HCT116 (cell line): ENCODE measurements around the gene KCNA4. TPM values are rescaled to one million over a fixed set of nuclear protein-coding genes. Genes with fewer than 3 reads are reported as not detected.
A peak's percentile ranks its signal among the peaks of the same experiment; 100 is the strongest.

Source experiments
- ATAC-seq: fragments of 200-7000 bp; cut with Tn5 transposase; 2 replicates; pipeline ENCODE4 v1.9.1; 2020; ENCODE audit warnings: mild to moderate bottlenecking, moderate library complexity
- Bru-seq: library from RNA; stranded (reverse); fragments of 400-500 nt; gene quantifications from one replicate; lab custom pipeline; 2021; lab: Mats Ljungman, UMichigan
- BruChase-seq, 2 experiments: library from RNA; stranded (reverse); fragments of 400-500 nt; gene quantifications; one replicate each; lab custom pipeline; 2021; lab: Mats Ljungman, UMichigan
- BruUV-seq: library from RNA; stranded (reverse); fragments of 400-500 nt; replicated peaks from 2 replicates; lab custom pipeline; 2021; lab: Mats Ljungman, UMichigan
- CTCF ChIA-PET: fragments of 300-600 bp; sonication (Branson Sonifier 250); formaldehyde crosslinking; loops from one replicate; lab custom pipeline; 2021; ENCODE audit warnings: antibody characterized with exemption; lab: Charles Lee
- POLR2A ChIA-PET: fragments of 300-600, 350-600 bp; sonication (Branson Sonifier 250); formaldehyde crosslinking; loops from one replicate; lab custom pipeline; 2021; ENCODE audit warnings: antibody characterized with exemption; lab: Charles Lee
- RAD21 ChIA-PET, 2 experiments: fragments of 300-600 bp; sonication (Branson Sonifier 250); formaldehyde crosslinking; loops; one replicate each; lab custom pipeline; 2023; ENCODE audit warnings: low total read pairs in 2 of 2; ENCODE audit not compliant: uncharacterized antibody in 2 of 2, unreplicated experiment in 2 of 2, low non-redundant PET in 1 of 2; lab: Charles Lee
- DNase-seq: peaks from one replicate; pipeline ENCODE4 v3.0.0-alpha.2; 2010; ENCODE audit warnings: low read depth, low spot score
- H2AFZ ChIP-seq: fragments of 200-600 bp; shearing (Covaris generic), sonication (generic); 2 replicates; pipeline ENCODE4 v1.6.1; 2017; ENCODE audit warnings: low read depth, mixed run types, mixed read lengths, antibody characterized with exemption, low read length; ENCODE audit not compliant: poor library complexity, severe bottlenecking
- H3K27ac ChIP-seq: 2 replicates; pipeline ENCODE4 v1.5.1; 2012; ENCODE audit warnings: low read depth, low read length
- H3K27me3 ChIP-seq: fragments of 200-600 bp; sonication (generic); 2 replicates; pipeline ENCODE4 v1.6.1; 2016; ENCODE audit warnings: mixed run types, low read length, mixed read lengths; ENCODE audit not compliant: insufficient read depth
- H3K36me3 ChIP-seq, 2 experiments: fragments of 200-500 bp in 1 of 2; fragments of 200-600 bp in 1 of 2; sonication (Bioruptor generic) in 1 of 2; sonication (generic) in 1 of 2; 2 replicates each; pipeline versions ENCODE4 v1.5.1 to v1.6.1; 2014 to 2016; ENCODE audit warnings: low read length in 2 of 2, inconsistent platforms in 1 of 2, mixed read lengths in 1 of 2, mixed run types in 1 of 2; ENCODE audit not compliant: insufficient read depth in 2 of 2, control insufficient read depth in 1 of 2
- H3K4me1 ChIP-seq, 2 experiments: fragments of 200-600 bp in 1 of 2; sonication (generic) in 1 of 2; 2 replicates each; pipeline versions ENCODE4 v1.5.1 to v1.6.1; 2012 to 2017; ENCODE audit warnings: low read length in 2 of 2, inconsistent platforms in 1 of 2, mild to moderate bottlenecking in 1 of 2, mixed read lengths in 1 of 2, mixed run types in 1 of 2, moderate library complexity in 1 of 2; ENCODE audit not compliant: insufficient read depth in 2 of 2, control insufficient read depth in 1 of 2
- H3K4me2 ChIP-seq: fragments of 200-600 bp; sonication (generic); 2 replicates; pipeline ENCODE4 v1.6.1; 2017; ENCODE audit warnings: mixed run types, low read length, mixed read lengths
- H3K4me3 ChIP-seq, 2 experiments: fragments of 200-600 bp in 1 of 2; sonication (generic) in 1 of 2; replicated peaks in 1 of 2; 2 replicates each; pipeline ENCODE4 v1.5.1; 2011 to 2016; ENCODE audit warnings: low read length in 2 of 2, control low read depth in 1 of 2, low read depth in 1 of 2, mild to moderate bottlenecking in 1 of 2, mixed read lengths in 1 of 2, mixed run types in 1 of 2
- H3K79me2 ChIP-seq: fragments of 200-600 bp; sonication (generic); 2 replicates; pipeline ENCODE4 v1.6.1; 2017; ENCODE audit warnings: mild to moderate bottlenecking, mixed run types, low read length, moderate library complexity, mixed read lengths; ENCODE audit not compliant: insufficient read depth
- H3K9ac ChIP-seq: fragments of 200-600 bp; sonication (generic); 2 replicates; pipeline ENCODE4 v1.6.1; 2016; ENCODE audit warnings: low read length, mixed read lengths
- H3K9me2 ChIP-seq: fragments of 200-600 bp; sonication (generic), shearing (Covaris generic); 2 replicates; pipeline ENCODE4 v1.6.1; 2017; ENCODE audit warnings: mixed run types, mild to moderate bottlenecking, moderate library complexity; ENCODE audit not compliant: insufficient read depth
- H3K9me3 ChIP-seq, 2 experiments: fragments of 200-500 bp in 1 of 2; fragments of 200-600 bp in 1 of 2; sonication (Bioruptor generic) in 1 of 2; sonication (generic) in 1 of 2; 2 replicates each; pipeline ENCODE4 v1.6.1; 2014 to 2017; ENCODE audit warnings: low read length in 2 of 2, mixed read lengths in 2 of 2, inconsistent platforms in 1 of 2, low read depth in 1 of 2, mild to moderate bottlenecking in 1 of 2, mixed run types in 1 of 2, moderate library complexity in 1 of 2; ENCODE audit not compliant: control insufficient read depth in 1 of 2, insufficient read depth in 1 of 2
- H4K20me1 ChIP-seq: fragments of 200-600 bp; sonication (generic), shearing (Covaris generic); 2 replicates; pipeline ENCODE4 v1.6.1; 2017; ENCODE audit warnings: mixed run types, mild to moderate bottlenecking, moderate library complexity; ENCODE audit not compliant: insufficient read depth
- CBX3 ChIP-seq: IDR thresholded peaks from 2 replicates; pipeline ENCODE4 v1.6.1; 2012; ENCODE audit warnings: low read depth
- EGR1 ChIP-seq: IDR thresholded peaks from 2 replicates; pipeline ENCODE4 v1.6.1; 2012; ENCODE audit warnings: low read depth
- ELF1 ChIP-seq: IDR thresholded peaks from 2 replicates; pipeline ENCODE4 v1.6.1; 2012; ENCODE audit warnings: low read depth, borderline replicate concordance
- FOSL1 ChIP-seq: IDR thresholded peaks from 2 replicates; pipeline ENCODE4 v1.6.1; 2012; ENCODE audit warnings: low read depth
- JUND ChIP-seq: IDR thresholded peaks from 2 replicates; pipeline ENCODE4 v1.6.1; 2012
- POLR2A ChIP-seq: IDR thresholded peaks from 2 replicates; pipeline ENCODE4 v1.7.0; 2011; ENCODE audit warnings: borderline replicate concordance; ENCODE audit not compliant: insufficient read depth, insufficient read length; ENCODE audit errors: extremely low read depth
- POLR2AphosphoS5 ChIP-seq: IDR thresholded peaks from 2 replicates; pipeline ENCODE4 v1.6.1; 2011; ENCODE audit warnings: mild to moderate bottlenecking, low read depth, low read length, moderate library complexity
- RAD21 ChIP-seq: IDR thresholded peaks from 2 replicates; pipeline ENCODE4 v1.6.1; 2012; ENCODE audit warnings: low read depth, mild to moderate bottlenecking
- SIN3A ChIP-seq: IDR thresholded peaks from 2 replicates; pipeline ENCODE4 v1.6.1; 2012; ENCODE audit warnings: low read depth
- SP1 ChIP-seq: IDR thresholded peaks from 2 replicates; pipeline ENCODE4 v1.6.1; 2012; ENCODE audit warnings: low read depth
- TCF7L2 ChIP-seq: IDR thresholded peaks from 2 replicates; pipeline ENCODE4 v1.7.0; 2011; ENCODE audit warnings: borderline replicate concordance, inconsistent platforms; ENCODE audit not compliant: insufficient read depth, insufficient read length; ENCODE audit errors: extremely low read depth
- YY1 ChIP-seq: IDR thresholded peaks from 2 replicates; pipeline ENCODE4 v1.6.1; 2011; ENCODE audit warnings: low read length, low read depth, moderate library complexity, mild to moderate bottlenecking; ENCODE audit not compliant: insufficient replicate concordance; ENCODE audit errors: extremely low read depth
- ZFX ChIP-seq: fragments of 450-650 bp; IDR thresholded peaks from 2 replicates; pipeline ENCODE4 v1.6.1; 2017
- ZNF274 ChIP-seq: fragments of 200-500 bp; sonication (Bioruptor generic); IDR thresholded peaks from 2 replicates; pipeline ENCODE4 v1.6.1; 2014; ENCODE audit warnings: mild to moderate bottlenecking, low read depth, low read length, inconsistent platforms
- intact Hi-C: fragments of 100-400 bp; cut with micrococcal nuclease; formaldehyde crosslinking; loops from 2 replicates; pipeline ENCODE4 v1.10.0; 2022
- long read RNA-seq: library from polyadenylated mRNA; unstranded; transcript quantifications from one replicate; pipeline ENCODE4 v2.0.0, GENCODE V29; 2021; ENCODE audit not compliant: unreplicated experiment
- polyA plus RNA-seq: library from polyadenylated mRNA; unstranded; fragments of >200 nt; gene quantifications from 2 replicates; pipeline ENCODE4 v1.2.1, GENCODE V29; 2012; ENCODE audit warnings: missing spikeins
- total RNA-seq: library from RNA; stranded (reverse); gene quantifications from one replicate; pipeline ENCODE4 v1.2.1, GENCODE V29; 2021; ENCODE audit not compliant: unreplicated experiment
- TF ChIP-seq, protein P1 (sequence below): IDR thresholded peaks from 2 replicates; pipeline ENCODE4 v1.6.1; 2012
- TF ChIP-seq, protein P2 (sequence below): IDR thresholded peaks from 2 replicates; pipeline ENCODE4 v1.6.1; 2012; ENCODE audit warnings: low read depth
- TF ChIP-seq, protein P3 (sequence below): IDR thresholded peaks from 2 replicates; pipeline ENCODE4 v1.6.1; 2012

KCNA4 gene
- total RNA-seq (not detected), Bru-seq, nascent RNA (not detected), BruChase-seq, experiment 1, labeled RNA remaining after a 6-hour chase (percentile 9 among the genes with signal in this experiment), BruChase-seq, experiment 2, labeled RNA remaining after a 2-hour chase (percentile 18 among the genes with signal in this experiment)
- not detected in 2 replicates for polyA plus RNA-seq
- long read RNA-seq = 0 reads

DNA sequence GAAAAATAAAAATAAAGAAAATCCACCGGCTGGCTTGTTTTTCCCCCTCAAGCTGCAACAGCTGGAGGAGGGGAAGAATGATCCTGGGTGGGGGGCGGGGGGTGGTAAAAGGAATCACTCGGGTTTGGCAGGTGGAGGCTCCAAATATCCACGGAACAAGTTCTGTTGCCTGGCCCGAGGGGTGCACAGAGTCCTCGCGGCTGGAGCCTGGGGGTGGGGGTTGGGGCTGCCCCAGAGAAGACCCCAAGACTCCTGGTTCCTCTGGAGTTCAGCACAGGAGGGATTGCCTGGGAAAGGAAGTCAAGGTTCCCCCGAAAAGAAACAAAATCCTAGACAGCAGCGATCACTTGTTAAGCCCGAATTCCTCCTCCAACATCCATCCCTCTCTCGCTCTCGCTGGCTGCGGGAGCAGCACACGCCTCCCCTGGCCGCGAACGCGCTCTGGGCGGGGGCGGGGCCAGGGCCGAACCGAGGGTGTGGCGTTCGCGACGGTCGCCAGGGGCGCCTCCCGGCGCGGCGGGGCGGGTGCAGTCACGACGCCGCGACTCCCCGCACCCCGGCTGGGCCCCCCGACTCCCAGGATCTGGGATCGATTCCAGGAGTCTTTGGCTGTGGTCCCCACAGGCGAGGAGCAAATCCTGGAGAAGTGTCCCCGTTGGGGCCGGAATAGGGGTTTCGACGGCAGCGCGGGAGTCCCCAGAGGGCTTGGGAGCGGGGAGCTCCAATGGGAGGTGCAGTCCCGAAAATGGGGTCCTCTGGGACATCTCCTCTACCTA lies at the start of gene KCNA4:
KCNA4 (minus strand) TSS at position 443 of the 776 bp plus-strand sequence. CDS start 4,352 bp downstream, outside the sequence.
- CTCF ChIA-PET = no interaction called here
- Histone ChIP-seq H2AFZ (no peak within 1 kb of the TSS), H3K4me2 (no peak within 1 kb of the TSS)

DNA sequence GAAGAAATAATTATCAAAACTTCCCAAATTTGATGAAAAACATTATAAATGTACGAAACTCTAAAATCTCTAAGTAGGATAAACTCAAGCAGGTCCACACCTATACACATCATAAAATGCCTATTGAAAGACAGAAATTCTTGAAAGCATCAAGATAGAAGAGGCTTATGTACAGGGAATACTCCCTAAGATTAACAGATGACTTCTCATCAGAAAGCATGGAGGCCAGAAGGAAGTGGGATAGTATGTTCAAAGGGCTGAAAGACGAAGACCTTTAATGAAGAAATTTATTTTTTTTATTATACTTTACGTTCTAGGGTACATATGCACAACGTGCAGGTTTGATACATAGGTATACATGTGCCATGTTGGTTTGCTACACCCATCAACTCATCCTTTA lies 45.3 kb upstream of the KCNA4 start:
- Histone ChIP-seq H3K36me3 (no peaks in the 10 kb centered on the region), H3K4me2 (no peak overlapping the region), H4K20me1 (no peaks in the 10 kb centered on the region), H3K4me3 (no peak overlapping the region), H3K9me3 (peaks cover 0 to 5% of the 10 kb centered on the region in 2 experiments; a peak in 2 of 4 replicates), H3K27ac (no peak overlapping the region), H3K27me3 (no peaks in the 10 kb centered on the region), H2AFZ (no peak overlapping the region), H3K9me2 (no peaks in the 10 kb centered on the region), H3K9ac (no peak overlapping the region), H3K79me2 (no peaks in the 10 kb centered on the region), H3K4me1 (no peaks in the 10 kb centered on the region)
- no peak for ATAC-seq
- ChIA-PET POLR2A (no interaction called here), CTCF (no interaction called here), RAD21 (no interaction called here)
- no peak for DNase-seq
- intact Hi-C loops = no loop called here
- BruUV-seq = no TSS peak
- TF ChIP-seq ZNF274 (no peak), RAD21 (no peak), TCF7L2 (no peak), YY1 (no peak), POLR2AphosphoS5 (no peak), ZFX (no peak), JUND (no peak), SP1 (no peak), CBX3 (no peak), SIN3A (no peak), EGR1 (no peak), ELF1 (no peak), POLR2A (no peak), FOSL1 (no peak)
- TF ChIP-seq, protein P1, sequence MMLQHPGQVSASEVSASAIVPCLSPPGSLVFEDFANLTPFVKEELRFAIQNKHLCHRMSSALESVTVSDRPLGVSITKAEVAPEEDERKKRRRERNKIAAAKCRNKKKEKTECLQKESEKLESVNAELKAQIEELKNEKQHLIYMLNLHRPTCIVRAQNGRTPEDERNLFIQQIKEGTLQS = no peak
- TF ChIP-seq, protein P2, sequence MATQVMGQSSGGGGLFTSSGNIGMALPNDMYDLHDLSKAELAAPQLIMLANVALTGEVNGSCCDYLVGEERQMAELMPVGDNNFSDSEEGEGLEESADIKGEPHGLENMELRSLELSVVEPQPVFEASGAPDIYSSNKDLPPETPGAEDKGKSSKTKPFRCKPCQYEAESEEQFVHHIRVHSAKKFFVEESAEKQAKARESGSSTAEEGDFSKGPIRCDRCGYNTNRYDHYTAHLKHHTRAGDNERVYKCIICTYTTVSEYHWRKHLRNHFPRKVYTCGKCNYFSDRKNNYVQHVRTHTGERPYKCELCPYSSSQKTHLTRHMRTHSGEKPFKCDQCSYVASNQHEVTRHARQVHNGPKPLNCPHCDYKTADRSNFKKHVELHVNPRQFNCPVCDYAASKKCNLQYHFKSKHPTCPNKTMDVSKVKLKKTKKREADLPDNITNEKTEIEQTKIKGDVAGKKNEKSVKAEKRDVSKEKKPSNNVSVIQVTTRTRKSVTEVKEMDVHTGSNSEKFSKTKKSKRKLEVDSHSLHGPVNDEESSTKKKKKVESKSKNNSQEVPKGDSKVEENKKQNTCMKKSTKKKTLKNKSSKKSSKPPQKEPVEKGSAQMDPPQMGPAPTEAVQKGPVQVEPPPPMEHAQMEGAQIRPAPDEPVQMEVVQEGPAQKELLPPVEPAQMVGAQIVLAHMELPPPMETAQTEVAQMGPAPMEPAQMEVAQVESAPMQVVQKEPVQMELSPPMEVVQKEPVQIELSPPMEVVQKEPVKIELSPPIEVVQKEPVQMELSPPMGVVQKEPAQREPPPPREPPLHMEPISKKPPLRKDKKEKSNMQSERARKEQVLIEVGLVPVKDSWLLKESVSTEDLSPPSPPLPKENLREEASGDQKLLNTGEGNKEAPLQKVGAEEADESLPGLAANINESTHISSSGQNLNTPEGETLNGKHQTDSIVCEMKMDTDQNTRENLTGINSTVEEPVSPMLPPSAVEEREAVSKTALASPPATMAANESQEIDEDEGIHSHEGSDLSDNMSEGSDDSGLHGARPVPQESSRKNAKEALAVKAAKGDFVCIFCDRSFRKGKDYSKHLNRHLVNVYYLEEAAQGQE = no peak
- TF ChIP-seq, protein P3, sequence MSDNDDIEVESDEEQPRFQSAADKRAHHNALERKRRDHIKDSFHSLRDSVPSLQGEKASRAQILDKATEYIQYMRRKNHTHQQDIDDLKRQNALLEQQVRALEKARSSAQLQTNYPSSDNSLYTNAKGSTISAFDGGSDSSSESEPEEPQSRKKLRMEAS = no peak

More for the DNA sequence above, at the start of gene KCNA4:
- Histone ChIP-seq H3K79me2 (no peaks in the 10 kb centered on the region), H4K20me1 (no peaks in the 10 kb centered on the region), H3K9me2 (no peaks in the 10 kb centered on the region), H3K9ac (no peak within 1 kb of the TSS), H3K4me3 (no peak within 1 kb of the TSS), H3K36me3 (no peaks in the 10 kb centered on the region)
- intact Hi-C loops = no loop called here
- ATAC-seq = no peak
- POLR2A ChIA-PET = no interaction called here
- no TSS peak for BruUV-seq
- TF ChIP-seq EGR1 = no peak
- TF ChIP-seq, all 23 proteins: peak for 0
- H3K4me1 ChIP-seq = no peaks in the 10 kb centered on the region
- peaks cover 0 to 10% of the 10 kb centered on the region in 2 experiments; a peak in 1 of 4 replicates for H3K9me3 ChIP-seq
- H3K27me3 ChIP-seq = no peaks in the 10 kb centered on the region
- DNase-seq = no peak
- H3K27ac ChIP-seq = no peak within 1 kb of the TSS
- RAD21 ChIA-PET = no interaction called here
